HepG2 (cell line): ENCODE measurements around the gene CHID1. TPM values are rescaled to one million over a fixed set of nuclear protein-coding genes. Genes with fewer than 3 reads are reported as not detected.

Experiments
- ARNTL ChIP-seq: sonication (generic); formaldehyde crosslinking; IDR thresholded peaks from 2 replicates; pipeline ENCODE4 v1.4.0; 2020; ENCODE audit warnings: mild to moderate bottlenecking, missing genetic modification reagents
- ASH2L ChIP-seq: fragments of 300-600, 200-600 bp; sonication (generic); IDR thresholded peaks from 2 replicates; pipeline ENCODE4 v1.7.0; 2017; ENCODE audit warnings: low read depth, mild to moderate bottlenecking, moderate library complexity, mixed read lengths, low read length; ENCODE audit not compliant: insufficient read length
- BRD4 ChIP-seq: sonication (generic); formaldehyde crosslinking; IDR thresholded peaks from 2 replicates; pipeline ENCODE4 v1.4.0; 2020; ENCODE audit warnings: missing genetic modification reagents
- DRAP1 ChIP-seq: IDR thresholded peaks from 2 replicates; pipeline ENCODE4 v1.6.1; 2016; ENCODE audit warnings: missing genetic modification reagents, missing compliant biosample characterization
- EEA1 ChIP-seq: sonication (generic); formaldehyde crosslinking; IDR thresholded peaks from 2 replicates; pipeline ENCODE4 v1.5.1; 2020; ENCODE audit warnings: mild to moderate bottlenecking, missing genetic modification reagents, borderline replicate concordance
- EHMT2 ChIP-seq: fragments of 200-600 bp; sonication (generic); IDR thresholded peaks from 2 replicates; pipeline ENCODE4 v1.7.0; 2017; ENCODE audit warnings: antibody characterized with exemption, low read depth, low read length, borderline replicate concordance
- FOXM1 ChIP-seq: sonication (generic); formaldehyde crosslinking; IDR thresholded peaks from 2 replicates; pipeline ENCODE4 v1.5.0; 2020; ENCODE audit warnings: missing genetic modification reagents
- FOXO1 ChIP-seq: sonication (generic); formaldehyde crosslinking; IDR thresholded peaks from 2 replicates; pipeline ENCODE4 v1.4.0; 2020; ENCODE audit warnings: missing genetic modification reagents
- GATAD2A ChIP-seq: IDR thresholded peaks from 2 replicates; pipeline ENCODE4 v1.6.1; 2016
- GLI4 ChIP-seq: sonication (generic); formaldehyde crosslinking; IDR thresholded peaks from 2 replicates; pipeline ENCODE4 v1.5.1; 2020; ENCODE audit warnings: missing genetic modification reagents, mild to moderate bottlenecking, moderate library complexity, borderline replicate concordance
- GPBP1L1 ChIP-seq: sonication (generic); formaldehyde crosslinking; IDR thresholded peaks from 2 replicates; pipeline ENCODE4 v1.5.0; 2020; ENCODE audit warnings: mild to moderate bottlenecking, missing genetic modification reagents
- HMG20A ChIP-seq: IDR thresholded peaks from 2 replicates; pipeline ENCODE4 v1.6.1; 2016; ENCODE audit warnings: borderline replicate concordance
- IRX3 ChIP-seq: sonication (generic); formaldehyde crosslinking; IDR thresholded peaks from 2 replicates; pipeline ENCODE4 v1.8.1; 2023; ENCODE audit warnings: mild to moderate bottlenecking, low read depth, missing genetic modification reagents, borderline replicate concordance
- KLF12 ChIP-seq: sonication (generic); formaldehyde crosslinking; IDR thresholded peaks from 2 replicates; pipeline ENCODE4 v1.4.0; 2020; ENCODE audit warnings: missing genetic modification reagents, borderline replicate concordance
- MED13 ChIP-seq: sonication (generic); formaldehyde crosslinking; IDR thresholded peaks from 2 replicates; pipeline ENCODE4 v1.5.0; 2020; ENCODE audit warnings: missing genetic modification reagents
- RBM22 ChIP-seq: fragments of 200-400 bp; formaldehyde crosslinking; optimal IDR thresholded peaks from 2 replicates; pipeline ENCODE3; 2017; ENCODE audit warnings: mild to moderate bottlenecking, low read length, moderate library complexity
- REL ChIP-seq: sonication (generic); formaldehyde crosslinking; conservative IDR thresholded peaks from 2 replicates; pipeline ENCODE4 v1.8.0; 2022; ENCODE audit warnings: mild to moderate bottlenecking, missing genetic modification reagents, moderate library complexity
- REPIN1 ChIP-seq: sonication (generic); formaldehyde crosslinking; IDR thresholded peaks from 2 replicates; pipeline ENCODE4 v1.8.0; 2022; ENCODE audit warnings: missing genetic modification reagents, low read depth, mild to moderate bottlenecking, borderline replicate concordance
- RXRB ChIP-seq: IDR thresholded peaks from 2 replicates; pipeline ENCODE4 v1.6.1; 2016; ENCODE audit warnings: borderline replicate concordance, missing genetic modification reagents, missing compliant biosample characterization
- STAG1 ChIP-seq: sonication (generic); formaldehyde crosslinking; IDR thresholded peaks from 2 replicates; pipeline ENCODE4 v1.4.0; 2020; ENCODE audit warnings: missing genetic modification reagents
- TBX2 ChIP-seq: sonication (generic); formaldehyde crosslinking; IDR thresholded peaks from 2 replicates; pipeline ENCODE4 v1.5.0; 2020; ENCODE audit warnings: missing genetic modification reagents, mild to moderate bottlenecking, borderline replicate concordance
- U2AF1 ChIP-seq: fragments of 200-400 bp; formaldehyde crosslinking; optimal IDR thresholded peaks from 2 replicates; pipeline ENCODE3; 2017; ENCODE audit warnings: mild to moderate bottlenecking, low read depth, low read length
- ZBTB38 ChIP-seq: sonication (generic); formaldehyde crosslinking; IDR thresholded peaks from 2 replicates; pipeline ENCODE4 v1.5.1; 2020; ENCODE audit warnings: mild to moderate bottlenecking, missing genetic modification reagents
- ZNF264 ChIP-seq: sonication (generic); formaldehyde crosslinking; IDR thresholded peaks from 2 replicates; pipeline ENCODE4 v1.4.0; 2020; ENCODE audit warnings: missing genetic modification reagents
- ZNF317 ChIP-seq: sonication (generic); formaldehyde crosslinking; IDR thresholded peaks from 2 replicates; pipeline ENCODE4 v1.5.0; 2020; ENCODE audit warnings: mild to moderate bottlenecking, missing genetic modification reagents
- ZNF367 ChIP-seq: sonication (generic); formaldehyde crosslinking; IDR thresholded peaks from 2 replicates; pipeline ENCODE4 v1.4.0; 2020; ENCODE audit warnings: missing genetic modification reagents, borderline replicate concordance
- ZNF496 ChIP-seq: sonication (generic); formaldehyde crosslinking; IDR thresholded peaks from 2 replicates; pipeline ENCODE4 v1.8.1; 2023; ENCODE audit warnings: mild to moderate bottlenecking, moderate library complexity, missing genetic modification reagents; ENCODE audit not compliant: insufficient replicate concordance
- ZNF605 ChIP-seq: sonication (generic); formaldehyde crosslinking; IDR thresholded peaks from 2 replicates; pipeline ENCODE4 v1.8.0; 2022; ENCODE audit warnings: mild to moderate bottlenecking, missing genetic modification reagents
- ZNF619 ChIP-seq: sonication (generic); formaldehyde crosslinking; IDR thresholded peaks from 2 replicates; pipeline ENCODE4 v1.4.0; 2020; ENCODE audit warnings: mild to moderate bottlenecking, missing genetic modification reagents
- ZNF674 ChIP-seq: sonication (generic); formaldehyde crosslinking; IDR thresholded peaks from 2 replicates; pipeline ENCODE4 v1.5.0; 2020; ENCODE audit warnings: low read depth, mild to moderate bottlenecking, missing genetic modification reagents
- ZNF761 ChIP-seq: sonication (generic); formaldehyde crosslinking; conservative IDR thresholded peaks from 2 replicates; pipeline ENCODE4 v1.4.0; 2020; ENCODE audit warnings: mild to moderate bottlenecking, missing genetic modification reagents
- polyA plus RNA-seq, 8 experiments: library from polyadenylated mRNA; depleted of rRNA in 3 of 8; stranded (reverse) in 7 of 8; unstranded in 1 of 8; fragments of >200 nt; fragmentation: Illumina TruSeq in 4 of 8; extraction: Trizol in 4 of 8; gene quantifications; 2 replicates each; pipeline versions ENCODE4 v1.2.1 to v1.2.3, GENCODE V29; 2011 to 2016; ENCODE audit warnings: low read depth in 4 of 8, missing spikeins in 1 of 8, mixed read lengths in 1 of 8; ENCODE audit not compliant: insufficient read depth in 1 of 8
- total RNA-seq, 5 experiments: library from RNA; depleted of rRNA; stranded (reverse); fragments of >200 nt; fragmentation: Illumina TruSeq; extraction: Trizol; gene quantifications; 2 replicates each; pipeline ENCODE4 v1.2.3, GENCODE V29; 2016; ENCODE audit warnings: low read depth in 1 of 5

The CHID1 gene
- total and polyA plus RNA-seq, 2 of the 13 experiments (the other 11 are each of a cell fraction or from before 2014, with no cell fraction given), result 65.1 to 93.6 TPM

GRCh38 chr11:819943-820649 is 90.5 kb downstream of the CHID1 start (continued):
- TF ChIP-seq GLI4 (CRISPR knock-in tag) (no peak), RBM22 (no peak), ZNF317 (CRISPR knock-in tag) (no peak; the same call in 1 of the 2 replicates), HMG20A (CRISPR knock-in tag) (no peak), KLF12 (no peak), RXRB (CRISPR knock-in tag) (no peak), ZNF367 (CRISPR knock-in tag) (no peak), REPIN1 (no peak), ASH2L (peak; percentile 19), DRAP1 (CRISPR knock-in tag) (peak; percentile 68), ZNF674 (CRISPR knock-in tag) (no peak), REL (CRISPR knock-in tag) (no peak), ZNF761 (CRISPR knock-in tag) (no peak), EEA1 (CRISPR knock-in tag) (peak; percentile 31; the same call in 1 of the 2 replicates), IRX3 (CRISPR knock-in tag) (no peak), MED13 (CRISPR knock-in tag) (no peak), ZNF619 (CRISPR knock-in tag) (no peak), BRD4 (CRISPR knock-in tag) (no peak), TBX2 (CRISPR knock-in tag) (peak; percentile 35), GPBP1L1 (no peak), FOXO1 (CRISPR knock-in tag) (no peak), ZNF264 (CRISPR knock-in tag) (0 out of 2 replicates have a peak, but pooled peaks have one; percentile 28), ZBTB38 (no peak; the same call in 1 of the 2 replicates), FOXM1 (CRISPR knock-in tag) (no peak), ARNTL (CRISPR knock-in tag) (no peak), U2AF1 (no peak), GATAD2A (no peak), ZNF496 (CRISPR knock-in tag) (no peak), ZNF605 (CRISPR knock-in tag) (no peak), EHMT2 (no peak), STAG1 (CRISPR knock-in tag) (no peak)
